ENCODE data around the gene DND1.
A peak's percentile ranks its signal among the peaks of the same experiment; 100 is the strongest.
"Not testable (repeated sequence)": the region's sequence is repeated elsewhere in the genome, so short reads cannot be mapped to it uniquely, and the experiment has no call there.

Gene DND1

DNA sequence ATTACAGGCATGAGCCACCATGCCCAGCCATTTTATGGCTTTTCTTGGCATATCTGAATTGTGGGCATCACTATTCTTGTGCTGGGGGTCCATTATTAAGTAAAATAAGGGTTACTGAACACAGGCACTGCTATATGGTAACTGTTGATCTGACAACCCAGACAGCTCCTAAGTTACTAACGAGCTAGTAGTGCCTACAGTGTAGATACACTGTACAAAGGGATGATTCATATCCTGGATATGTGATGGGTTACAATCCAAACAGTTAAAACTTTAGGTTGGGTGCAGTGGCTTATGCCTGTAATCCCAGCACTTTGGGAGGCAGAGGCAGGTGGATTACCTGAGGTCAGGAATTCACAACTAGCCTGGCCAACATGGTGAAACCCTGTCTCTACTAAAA is 44.7 kb downstream of the DND1 start:
- no peak for DNase-seq

DNA sequence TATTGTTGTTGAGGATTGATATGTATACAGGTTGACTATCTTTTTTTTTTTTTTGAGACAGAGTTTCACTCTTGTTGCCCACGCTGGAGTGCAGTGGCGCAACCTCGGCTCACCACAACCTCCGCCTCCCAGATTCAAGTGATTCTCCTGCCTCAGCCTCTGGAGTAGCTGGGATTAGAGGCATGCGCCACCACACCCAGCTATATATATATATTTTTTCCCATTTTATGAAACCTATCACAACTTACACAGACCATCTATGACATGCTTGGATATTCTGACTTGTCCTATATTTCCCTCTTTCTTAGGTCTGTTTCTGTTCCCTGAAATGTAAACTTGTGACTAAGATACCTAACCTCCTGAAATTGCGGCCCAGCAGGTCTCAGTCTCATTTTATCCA is 45.4 kb downstream of the DND1 start:
- no peak for DNase-seq

DNA sequence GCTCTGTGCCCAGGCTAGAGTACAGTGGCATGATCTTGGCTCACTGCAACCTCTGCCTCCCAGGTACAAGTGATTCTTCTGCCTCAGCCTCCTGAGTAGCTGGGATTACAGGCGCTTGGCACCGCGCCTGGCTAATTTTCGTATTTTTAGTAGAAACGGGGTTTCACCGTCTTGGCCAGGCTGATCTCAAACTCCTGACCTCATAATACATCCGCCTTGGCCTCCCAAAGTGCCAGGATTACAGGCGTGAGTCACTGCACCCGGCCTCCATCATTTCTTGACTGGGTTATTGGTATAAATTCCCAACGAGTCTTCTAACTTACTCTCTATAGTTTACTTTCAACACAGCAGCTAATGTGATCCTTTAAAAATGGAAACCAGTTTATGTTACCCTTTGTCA is 48.5 kb downstream of the DND1 start:
- DNase-seq, result not testable (repeated sequence)

DNA sequence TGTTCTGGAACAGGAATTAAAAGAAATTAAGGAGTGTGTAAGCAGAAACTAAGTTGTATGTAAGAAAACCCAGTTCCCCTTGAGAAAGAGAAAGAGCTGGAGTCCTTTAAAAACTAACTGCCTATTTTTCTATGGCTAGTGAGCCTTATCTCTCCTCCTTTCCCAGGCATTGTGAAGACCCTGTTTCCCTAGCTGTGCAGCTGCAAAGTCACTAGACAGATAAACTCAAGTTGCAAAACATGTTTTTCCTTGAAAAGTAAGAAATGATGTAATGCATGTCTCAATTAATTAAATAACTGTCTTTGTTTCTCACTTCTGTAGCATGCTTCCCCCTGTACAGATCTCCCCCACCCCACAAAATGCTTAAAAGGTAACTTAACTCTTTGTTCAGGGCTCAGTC is 50.3 kb downstream of the DND1 start:
- peak; percentile 15 for DNase-seq

DNA sequence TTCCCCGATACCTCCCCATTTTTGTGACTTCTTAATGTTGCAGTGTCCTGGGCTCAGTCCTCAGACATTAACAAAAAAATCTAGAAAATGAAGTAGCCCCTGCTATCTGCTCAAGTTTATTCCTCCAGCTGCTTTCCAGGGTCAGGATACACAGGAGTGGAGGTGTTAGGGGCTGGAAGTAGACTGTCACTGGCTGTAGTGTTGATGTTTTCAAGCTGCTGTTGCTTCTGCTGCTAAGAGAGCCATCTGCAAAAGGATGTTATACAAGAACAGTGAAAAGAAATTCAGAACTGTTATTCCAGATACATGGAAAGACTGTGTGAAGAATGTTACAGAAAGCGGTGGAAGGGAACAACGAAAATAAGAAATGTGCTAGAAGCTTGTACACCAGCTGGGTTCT is 51.1 kb downstream of the DND1 start:
- DNase-seq, result no peak
